B cell (primary cell): ENCODE measurements around the gene ASCC2. TPM values are rescaled to one million over a fixed set of nuclear protein-coding genes. Genes with fewer than 3 reads are reported as not detected.

Experiments used
- ATAC-seq: fragments of 200-7000 bp; cut with Tn5 transposase; one replicate; pipeline ENCODE4 v1.10.0; 2021; ENCODE audit warnings: low read depth, mild to moderate bottlenecking, moderate number of reproducible peaks, moderate library complexity
- CTCF ChIA-PET: fragments of 350-600 bp; sonication (Branson Sonifier 250); formaldehyde crosslinking; loops from one replicate; lab custom pipeline; 2021; ENCODE audit warnings: antibody characterized with exemption, inconsistent platforms; lab: Charles Lee
- POLR2A ChIA-PET: fragments of 350-600 bp; sonication (Branson Sonifier 250); formaldehyde crosslinking; loops from one replicate; lab custom pipeline; 2021; ENCODE audit warnings: antibody characterized with exemption; lab: Charles Lee
- DNase-seq: peaks from one replicate; pipeline ENCODE4 v3.0.0; 2013
- H2AFZ ChIP-seq: 2 replicates; pipeline ENCODE4 v1.6.1; 2012; ENCODE audit warnings: mild to moderate bottlenecking, low read depth, low read length; ENCODE audit not compliant: insufficient read depth, poor library complexity, severe bottlenecking
- H3K27ac ChIP-seq, 2 donors: 1 replicate in 1 of 2; 2 replicates in 1 of 2; pipeline ENCODE4 v1.5.1; 2012 to 2013; ENCODE audit warnings: low read length in 2 of 2, mild to moderate bottlenecking in 2 of 2, moderate library complexity in 1 of 2
- H3K27me3 ChIP-seq, 4 experiments: fragments of 200-600 bp in 1 of 4; sonication (generic) in 1 of 4; replicated peaks in 1 of 4; 1 replicate in 2 of 4; 2 replicates in 2 of 4; pipeline versions ENCODE4 v1.6.1 to v1.7.0; 2013 to 2016; ENCODE audit warnings: low read length in 3 of 4, mild to moderate bottlenecking in 2 of 4, mixed read lengths in 1 of 4, moderate library complexity in 1 of 4; ENCODE audit not compliant: insufficient read depth in 4 of 4, control insufficient read depth in 3 of 4; ENCODE audit errors: control extremely low read depth in 1 of 4
- H3K36me3 ChIP-seq, 2 experiments: replicated peaks in 1 of 2; 1 replicate in 1 of 2; 2 replicates in 1 of 2; pipeline versions ENCODE4 v1.6.1 to v1.7.1; 2013; ENCODE audit warnings: low read length in 1 of 2; ENCODE audit not compliant: insufficient read depth in 2 of 2, control insufficient read depth in 1 of 2; ENCODE audit errors: control extremely low read depth in 1 of 2, extremely low read depth in 1 of 2
- H3K4me1 ChIP-seq, 2 donors: fragments of 200-600 bp in 1 of 2; sonication (generic) in 1 of 2; 1 replicate in 1 of 2; 2 replicates in 1 of 2; pipeline versions ENCODE4 v1.5.1 to v1.6.1; 2013 to 2017; ENCODE audit warnings: low read length in 2 of 2; ENCODE audit not compliant: control insufficient read depth in 2 of 2, insufficient read depth in 2 of 2
- H3K4me2 ChIP-seq: replicated peaks from 2 replicates; pipeline ENCODE3; 2012; ENCODE audit warnings: mild to moderate bottlenecking, low read depth, low read length; ENCODE audit not compliant: poor library complexity, severe bottlenecking
- H3K4me3 ChIP-seq, 5 experiments: fragments of 200-600 bp in 1 of 5; sonication (generic) in 1 of 5; 1 replicate in 3 of 5; 2 replicates in 2 of 5; pipeline versions ENCODE4 v1.5.1 to v1.7.0; 2011 to 2016; ENCODE audit warnings: low read length in 4 of 5, mild to moderate bottlenecking in 4 of 5, low read depth in 2 of 5, control low read depth in 1 of 5, moderate library complexity in 1 of 5; ENCODE audit not compliant: insufficient read depth in 1 of 5; ENCODE audit errors: control extremely low read depth in 1 of 5, extremely low read depth in 1 of 5
- H3K79me2 ChIP-seq: fragments of 200-600 bp; sonication (generic); one replicate; pipeline ENCODE4 v1.6.0; 2016; ENCODE audit warnings: low read length; ENCODE audit not compliant: control insufficient read depth, insufficient read depth
- H3K9ac ChIP-seq: fragments of 200-600 bp; sonication (generic); 2 replicates; pipeline ENCODE4 v1.6.1; 2017; ENCODE audit warnings: mild to moderate bottlenecking, low read length, moderate library complexity
- H3K9me3 ChIP-seq, 3 donors: one replicate each; pipeline versions ENCODE4 v1.6.1 to v1.7.1; 2013; ENCODE audit warnings: low read length in 2 of 3; ENCODE audit not compliant: control insufficient read depth in 2 of 3, insufficient read depth in 1 of 3; ENCODE audit errors: control extremely low read depth in 1 of 3
- H4K20me1 ChIP-seq: 2 replicates; pipeline ENCODE4 v1.6.0; 2012; ENCODE audit warnings: mild to moderate bottlenecking, low read length; ENCODE audit not compliant: insufficient read depth, control insufficient read depth, poor library complexity, severe bottlenecking
- H3K27ac Mint-ChIP-seq: one replicate; pipeline ENCODE4 v1.8.0; 2021; ENCODE audit warnings: mixed read lengths
- H3K27me3 Mint-ChIP-seq: one replicate; pipeline ENCODE4 v1.8.0; 2021; ENCODE audit warnings: mixed read lengths
- H3K4me1 Mint-ChIP-seq: one replicate; pipeline ENCODE4 v1.8.0; 2021; ENCODE audit warnings: mixed read lengths
- H3K4me3 Mint-ChIP-seq: one replicate; pipeline ENCODE4 v1.8.0; 2021; ENCODE audit warnings: mixed read lengths
- H3K9me3 Mint-ChIP-seq: one replicate; pipeline ENCODE4 v1.8.0; 2022; ENCODE audit warnings: mixed read lengths; ENCODE audit not compliant: insufficient read depth
- CTCF ChIP-seq: fragments of 200-600 bp; IDR thresholded peaks from one replicate; pipeline ENCODE4 v1.8.0; 2022; ENCODE audit warnings: antibody characterized with exemption, mild to moderate bottlenecking
- EZH2 ChIP-seq: IDR thresholded peaks from 2 replicates; pipeline ENCODE4 v1.6.1; 2012; ENCODE audit warnings: borderline replicate concordance, low read depth, mild to moderate bottlenecking, moderate library complexity, low read length; ENCODE audit not compliant: insufficient read depth, poor library complexity, severe bottlenecking
- WGBS: methylation state at CpG from one replicate; pipeline ENCODE4 v1.1.5; 2013; ENCODE audit warnings: missing lambda C conversion rate; ENCODE audit not compliant: insufficient coverage; 5-methylcytosine and 5-hydroxymethylcytosine counted together
- intact Hi-C: fragments of 100-400 bp; cut with micrococcal nuclease; formaldehyde crosslinking; loops from one replicate; pipeline ENCODE4 v1.10.0; 2022
- polyA plus RNA-seq: library from polyadenylated mRNA; depleted of rRNA; stranded (reverse); fragments of >200 nt; gene quantifications from 2 replicates; pipeline ENCODE4 v1.2.3, GENCODE V29; 2012
- total RNA-seq, 2 donors: library from RNA; stranded (reverse); fragments of 120-200 nt in 1 of 2; gene quantifications; 1 replicate in 1 of 2; 2 replicates in 1 of 2; pipeline versions ENCODE4 v1.2.3 to v1.2.4, GENCODE V29; 2013 to 2022

The ASCC2 gene
- total and polyA plus RNA-seq, 2 donors (not counting 1 experiment from before 2014, with no cell fraction given) = 81.1 to 84.0 TPM

DNA sequence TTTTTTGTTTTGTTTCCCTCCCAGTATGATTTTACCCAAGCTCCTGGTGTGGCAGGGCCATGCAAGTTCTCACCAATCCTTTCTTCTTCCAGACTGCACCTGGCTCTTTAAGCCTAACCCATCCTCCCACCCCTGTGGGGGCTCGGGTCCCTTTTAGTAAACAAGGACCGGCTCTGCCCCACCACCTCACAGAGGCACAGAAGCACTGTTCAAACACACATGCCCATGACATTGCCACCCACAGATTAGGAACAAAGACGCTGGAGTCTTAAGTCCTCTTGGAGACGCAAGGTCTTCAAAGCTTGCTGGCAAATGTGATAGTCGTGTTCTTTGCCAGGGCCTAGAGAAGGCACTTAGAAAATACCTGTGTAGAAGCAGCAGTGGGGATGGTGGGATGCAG lies 52.0 kb downstream of the ASCC2 start:
- Mint-ChIP-seq H3K4me1 (peaks cover 5% of the 10 kb centered on the region), H3K4me3 (no peak overlapping the region), H3K27me3 (no peaks in the 10 kb centered on the region), H3K27ac (no peak overlapping the region), H3K9me3 (no peaks in the 10 kb centered on the region)
- no peak overlapping the region for H3K4me3 ChIP-seq
- H3K79me2 ChIP-seq = no peaks in the 10 kb centered on the region
- intact Hi-C loops = no loop called here
- TF ChIP-seq EZH2 (no peak), CTCF (no peak)
- H3K27ac ChIP-seq = no peak overlapping the region
- H3K9ac ChIP-seq = no peak overlapping the region
- H3K36me3 ChIP-seq = peaks cover 0 to 26% of the 10 kb centered on the region in 2 experiments
- CTCF ChIA-PET = no interaction called here
- no peak overlapping the region for H3K4me2 ChIP-seq
- POLR2A ChIA-PET = interaction anchor here (0.6 kb wide), 1 partner anchor 29 kb away, joined by 13 read pairs; no protein-coding TSS in a partner anchor
- no peaks in the 10 kb centered on the region for H3K27me3 ChIP-seq
- 93% methylated on average over 5 of the region's 5 CpGs for WGBS
- ATAC-seq (no peak), DNase-seq (no peak)
- no peak overlapping the region for H2AFZ ChIP-seq
- no peaks in the 10 kb centered on the region for H4K20me1 ChIP-seq
- H3K4me1 ChIP-seq = peaks cover 0 to 5% of the 10 kb centered on the region in 2 donors
- no peaks in the 10 kb centered on the region for H3K9me3 ChIP-seq

DNA sequence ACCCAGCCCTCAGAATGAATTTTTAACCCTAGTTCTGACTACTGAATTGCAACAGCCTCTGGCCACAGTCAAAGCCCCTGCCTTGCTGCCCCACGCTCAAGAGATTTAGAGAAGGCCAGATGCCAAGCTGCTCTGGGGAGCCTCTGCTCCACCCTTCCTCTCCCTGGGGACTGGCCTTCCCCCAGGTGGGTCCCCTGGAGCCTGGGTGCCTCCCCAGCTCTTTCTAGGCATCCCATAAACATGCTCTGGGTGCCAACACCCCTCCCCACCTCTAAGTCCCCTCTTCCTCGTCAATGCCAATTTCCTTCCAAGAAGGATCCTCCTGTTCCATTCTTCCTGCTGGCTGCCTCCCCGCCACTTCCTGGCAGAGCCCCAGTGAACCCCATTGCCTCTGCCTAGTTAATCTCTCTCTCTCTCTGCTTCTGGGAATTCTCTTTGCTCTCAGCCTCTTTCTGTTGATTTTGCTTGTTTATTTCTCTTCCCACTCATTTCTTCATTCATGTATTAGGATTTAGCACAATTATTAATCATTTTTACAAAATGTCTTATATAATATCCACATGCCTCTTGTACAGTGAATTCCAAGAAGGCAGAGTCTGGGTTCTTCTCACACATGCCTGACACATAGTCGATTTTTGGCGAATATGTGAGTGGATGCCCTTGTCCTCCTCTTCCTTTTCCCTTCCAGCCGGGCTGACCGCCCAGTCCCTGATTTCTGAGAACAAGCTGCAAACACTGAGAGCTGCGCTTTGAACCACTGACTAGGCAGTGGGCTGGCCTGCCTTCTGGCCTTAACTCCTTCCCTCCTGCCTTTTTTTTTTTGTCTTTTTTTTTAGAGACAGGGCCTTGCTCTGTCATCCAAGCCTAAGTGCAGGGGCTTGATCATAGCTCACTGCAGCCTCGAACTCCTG lies 53.4 kb downstream of the ASCC2 start:
- H3K27ac Mint-ChIP-seq = no peak overlapping the region
- ATAC-seq = no peak
- H3K4me3 ChIP-seq = no peak overlapping the region
- no peak for TF ChIP-seq CTCF
- no peak for TF ChIP-seq EZH2
- ChIA-PET CTCF (interaction anchor here (0.7 kb wide), 1 partner anchor 393 kb away, joined by 3 read pairs; no protein-coding TSS in a partner anchor), POLR2A (interaction anchor here (0.7 kb wide), 1 partner anchor 46 kb away, joined by 3 read pairs; no protein-coding TSS in a partner anchor)
- no peaks in the 10 kb centered on the region for H3K27me3 ChIP-seq
- H3K4me2 ChIP-seq = no peak overlapping the region
- no peak overlapping the region for H3K4me3 Mint-ChIP-seq
- H3K27me3 Mint-ChIP-seq = no peaks in the 10 kb centered on the region
- intact Hi-C loops = no loop called here
- WGBS = 87% methylated on average over 8 of the region's 9 CpGs
- no peaks in the 10 kb centered on the region for H3K9me3 Mint-ChIP-seq
- no peaks in the 10 kb centered on the region for H3K79me2 ChIP-seq
- H3K27ac ChIP-seq = no peak overlapping the region
- peaks cover 0 to 13% of the 10 kb centered on the region in 2 experiments for H3K36me3 ChIP-seq
- H3K4me1 ChIP-seq = peaks cover 0 to 5% of the 10 kb centered on the region in 2 donors
- H2AFZ ChIP-seq = no peak overlapping the region
- no peaks in the 10 kb centered on the region for H3K9me3 ChIP-seq
- no peaks in the 10 kb centered on the region for H4K20me1 ChIP-seq
- no peak overlapping the region for H3K9ac ChIP-seq
- DNase-seq = no peak
- peaks cover 5% of the 10 kb centered on the region for H3K4me1 Mint-ChIP-seq
